Astrocyte of the spinal cord (primary cell): ENCODE results near the gene DCBLD2.

Experiments used
- DNase-seq: peaks from one replicate; pipeline ENCODE4 v3.0.0; 2011; ENCODE audit warnings: low read depth, low spot score
- H3K4me3 ChIP-seq: 2 replicates; pipeline ENCODE4 v1.5.1; 2011; ENCODE audit warnings: low read depth, mild to moderate bottlenecking, low read length, moderate library complexity
- CTCF ChIP-seq: IDR thresholded peaks from 2 replicates; pipeline ENCODE4 v1.5.1; 2012; ENCODE audit warnings: low read depth, mild to moderate bottlenecking, low read length, inconsistent platforms
- in situ Hi-C: cut with HindIII; loops from 2 replicates; pipeline ENCODE4 v1.10.0; 2017; ENCODE audit warnings: low sequenced_read_pairs

DCBLD2 gene

GRCh38 chr3:98776140-98776493 lies 125.4 kb downstream of the DCBLD2 start:
- no peak overlapping the region for H3K4me3 ChIP-seq
- TF ChIP-seq CTCF, result no peak
- in situ Hi-C loops, result loop anchor here (25.0 kb wide), 1 partner anchor 164 kb away; no protein-coding TSS in a partner anchor
- DNase-seq, result no peak

GRCh38 chr3:98775459-98776139 lies 125.9 kb downstream of the DCBLD2 start:
- TF ChIP-seq CTCF, result no peak
- no peak overlapping the region for H3K4me3 ChIP-seq
- in situ Hi-C loops, result loop anchor here (25.0 kb wide), 1 partner anchor 163 kb away; no protein-coding TSS in a partner anchor
- DNase-seq, result no peak

GRCh38 chr3:98772022-98772421 lies 129.5 kb downstream of the DCBLD2 start:
- TF ChIP-seq CTCF, result no peak
- no peak overlapping the region for H3K4me3 ChIP-seq
- in situ Hi-C loops, result no loop called here
- no peak for DNase-seq

- in situ Hi-C loops, result no loop called here
- DNase-seq, result no peak
- TF ChIP-seq CTCF, result no peak
- H3K4me3 ChIP-seq, result no peak overlapping the region
These were observed 131.0 kb downstream of the DCBLD2 start for GRCh38 chr3:98770261-98771039.

- H3K4me3 ChIP-seq, result no peak overlapping the region
- no peak for DNase-seq
- no peak for TF ChIP-seq CTCF
- in situ Hi-C loops, result no loop called here
These were observed 132.0 kb downstream of the DCBLD2 start for GRCh38 chr3:98769448-98769847.

- no peak for DNase-seq
- no peak for TF ChIP-seq CTCF
- H3K4me3 ChIP-seq, result no peak overlapping the region
- in situ Hi-C loops, result no loop called here
These were observed 132.5 kb downstream of the DCBLD2 start for GRCh38 chr3:98768961-98769360.
